ENCODE measurements around the gene CTDP1.
A peak's percentile ranks its signal among the peaks of the same experiment; 100 is the strongest.

CTDP1 gene

GRCh38 chr18:79664525-79665125, 15.0 kb upstream of the CTDP1 start:
- Histone ChIP-seq H3K4me1 (ENCODE audit: control insufficient read depth in 2 of 2, insufficient read depth in 2 of 2, low read length in 2 of 2) (no peaks in the 10 kb centered on the region), H3K36me3 (ENCODE audit: control insufficient read depth in 2 of 2, insufficient read depth in 2 of 2, low read length in 2 of 2) (no peaks in the 10 kb centered on the region), H3K4me3 (ENCODE audit: low read length in 2 of 2) (no peak overlapping the region), H3K27ac (ENCODE audit: low read depth in 2 of 2, low read length in 2 of 2) (no peak overlapping the region), H3K9me3 (ENCODE audit: control insufficient read depth in 2 of 2, low read length in 2 of 2) (no peaks in the 10 kb centered on the region), H3K27me3 (ENCODE audit: control insufficient read depth in 2 of 2, insufficient read depth in 2 of 2, low read length in 2 of 2) (no peaks in the 10 kb centered on the region), H3K9ac (ENCODE audit: low read depth in 1 of 2, low read length in 2 of 2) (no peak overlapping the region)

- H3K9ac ChIP-seq (ENCODE audit: low read depth in 1 of 2, low read length in 2 of 2) = no peak overlapping the region
- no peaks in the 10 kb centered on the region for H3K27me3 ChIP-seq (ENCODE audit: control insufficient read depth in 2 of 2, insufficient read depth in 2 of 2, low read length in 2 of 2)
- no peaks in the 10 kb centered on the region for H3K36me3 ChIP-seq (ENCODE audit: control insufficient read depth in 2 of 2, insufficient read depth in 2 of 2, low read length in 2 of 2)
- H3K9me3 ChIP-seq (ENCODE audit: control insufficient read depth in 2 of 2, low read length in 2 of 2) = no peaks in the 10 kb centered on the region
- H3K27ac ChIP-seq (ENCODE audit: low read depth in 2 of 2, low read length in 2 of 2) = no peak overlapping the region
- no peaks in the 10 kb centered on the region for H3K4me1 ChIP-seq (ENCODE audit: control insufficient read depth in 2 of 2, insufficient read depth in 2 of 2, low read length in 2 of 2)
- H3K4me3 ChIP-seq (ENCODE audit: low read length in 2 of 2) = no peak overlapping the region
These were observed 11.4 kb upstream of the CTDP1 start for GRCh38 chr18:79668203-79668602.

DNA sequence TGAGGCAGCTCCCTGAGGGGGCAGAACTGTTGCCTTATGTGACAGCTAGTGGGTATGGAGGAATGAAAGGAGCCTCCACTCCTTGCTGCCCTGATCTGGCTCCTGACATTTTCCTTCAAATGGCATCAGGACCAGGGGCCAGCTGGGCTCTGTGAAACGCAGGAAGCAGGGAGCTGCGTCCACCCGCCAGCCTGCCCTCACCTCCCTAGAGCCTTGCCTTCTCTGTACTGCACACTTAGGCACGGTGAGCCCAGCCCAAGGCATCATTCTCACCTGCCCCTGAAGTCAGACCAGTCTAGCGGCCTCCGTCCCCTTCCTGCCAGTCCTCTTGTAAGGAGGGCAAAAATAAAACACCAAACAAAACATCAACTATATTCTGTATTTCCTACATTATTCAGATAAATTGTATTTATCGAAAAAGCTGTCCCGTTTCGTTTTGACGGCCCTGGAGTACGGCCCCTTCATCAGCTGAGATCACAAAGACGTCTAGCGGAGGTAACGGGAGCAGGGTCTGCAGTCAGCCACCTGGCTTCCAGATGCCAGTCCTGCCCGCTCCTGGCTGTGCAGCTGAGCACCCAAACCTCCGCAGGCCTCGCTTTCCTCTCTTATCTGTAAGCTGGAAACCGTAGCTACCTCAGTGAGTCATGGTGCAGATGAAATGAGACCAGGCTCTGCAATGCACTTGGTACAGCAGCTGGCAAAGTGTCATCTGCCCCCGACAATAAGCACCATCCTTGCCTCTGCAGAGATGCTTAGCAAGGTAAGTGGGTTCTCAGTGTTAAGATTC, 6.9 kb upstream of the CTDP1 start:
- Histone ChIP-seq H3K27ac (ENCODE audit: low read depth in 2 of 2, low read length in 2 of 2) (no peak overlapping the region), H3K27me3 (ENCODE audit: control insufficient read depth in 2 of 2, insufficient read depth in 2 of 2, low read length in 2 of 2) (no peaks in the 10 kb centered on the region), H3K9me3 (ENCODE audit: control insufficient read depth in 2 of 2, low read length in 2 of 2) (no peaks in the 10 kb centered on the region), H3K4me1 (ENCODE audit: control insufficient read depth in 2 of 2, insufficient read depth in 2 of 2, low read length in 2 of 2) (no peaks in the 10 kb centered on the region), H3K4me3 (ENCODE audit: low read length in 2 of 2) (no peak overlapping the region), H3K36me3 (ENCODE audit: control insufficient read depth in 2 of 2, insufficient read depth in 2 of 2, low read length in 2 of 2) (peaks cover 2 to 8% of the 10 kb centered on the region in 2 donors), H3K9ac (ENCODE audit: low read depth in 1 of 2, low read length in 2 of 2) (no peak overlapping the region)

DNA sequence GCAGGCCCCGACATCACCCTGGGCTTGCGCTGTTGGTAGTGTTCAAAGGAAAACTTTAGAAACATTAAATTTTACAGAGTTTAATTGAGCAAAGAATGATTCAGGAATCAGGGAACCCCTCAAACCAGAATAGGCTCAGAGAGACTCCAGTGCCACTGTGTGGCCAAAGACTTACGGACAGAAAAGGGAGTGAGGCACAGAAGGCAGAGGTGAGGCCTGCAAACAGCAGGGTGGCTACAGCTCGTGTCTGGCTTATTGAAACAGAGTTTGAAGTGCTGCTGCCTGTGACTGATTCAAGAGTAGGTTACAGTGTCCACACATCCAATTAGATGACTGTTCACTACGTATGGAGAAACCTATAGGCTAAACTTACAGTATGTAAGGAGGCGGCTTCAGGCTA, 2.4 kb upstream of the CTDP1 start:
- Histone ChIP-seq H3K27ac (ENCODE audit: low read depth in 2 of 2, low read length in 2 of 2) (no peak overlapping the region), H3K9me3 (ENCODE audit: control insufficient read depth in 2 of 2, low read length in 2 of 2) (no peaks in the 10 kb centered on the region), H3K9ac (ENCODE audit: low read depth in 1 of 2, low read length in 2 of 2) (no peak overlapping the region), H3K4me3 (ENCODE audit: low read length in 2 of 2) (no peak overlapping the region), H3K27me3 (ENCODE audit: control insufficient read depth in 2 of 2, insufficient read depth in 2 of 2, low read length in 2 of 2) (no peaks in the 10 kb centered on the region), H3K4me1 (ENCODE audit: control insufficient read depth in 2 of 2, insufficient read depth in 2 of 2, low read length in 2 of 2) (peaks cover 23% of the 10 kb centered on the region in 2 donors), H3K36me3 (ENCODE audit: control insufficient read depth in 2 of 2, insufficient read depth in 2 of 2, low read length in 2 of 2) (peaks cover 2 to 8% of the 10 kb centered on the region in 2 donors)

GRCh38 chr18:79677840-79678239, 1.8 kb upstream of the CTDP1 start:
- Histone ChIP-seq H3K4me3 (ENCODE audit: low read length in 2 of 2) (peak overlapping the region in 1 of 2 donors; percentile 70), H3K4me1 (ENCODE audit: control insufficient read depth in 2 of 2, insufficient read depth in 2 of 2, low read length in 2 of 2) (peaks cover 26 to 28% of the 10 kb centered on the region in 2 donors), H3K27me3 (ENCODE audit: control insufficient read depth in 2 of 2, insufficient read depth in 2 of 2, low read length in 2 of 2) (no peaks in the 10 kb centered on the region), H3K27ac (ENCODE audit: low read depth in 2 of 2, low read length in 2 of 2) (no peak overlapping the region), H3K9ac (ENCODE audit: low read depth in 1 of 2, low read length in 2 of 2) (peak overlapping the region in 1 of 2 donors; percentile 92), H3K36me3 (ENCODE audit: control insufficient read depth in 2 of 2, insufficient read depth in 2 of 2, low read length in 2 of 2) (peaks cover 2 to 8% of the 10 kb centered on the region in 2 donors), H3K9me3 (ENCODE audit: control insufficient read depth in 2 of 2, low read length in 2 of 2) (no peaks in the 10 kb centered on the region)

DNA sequence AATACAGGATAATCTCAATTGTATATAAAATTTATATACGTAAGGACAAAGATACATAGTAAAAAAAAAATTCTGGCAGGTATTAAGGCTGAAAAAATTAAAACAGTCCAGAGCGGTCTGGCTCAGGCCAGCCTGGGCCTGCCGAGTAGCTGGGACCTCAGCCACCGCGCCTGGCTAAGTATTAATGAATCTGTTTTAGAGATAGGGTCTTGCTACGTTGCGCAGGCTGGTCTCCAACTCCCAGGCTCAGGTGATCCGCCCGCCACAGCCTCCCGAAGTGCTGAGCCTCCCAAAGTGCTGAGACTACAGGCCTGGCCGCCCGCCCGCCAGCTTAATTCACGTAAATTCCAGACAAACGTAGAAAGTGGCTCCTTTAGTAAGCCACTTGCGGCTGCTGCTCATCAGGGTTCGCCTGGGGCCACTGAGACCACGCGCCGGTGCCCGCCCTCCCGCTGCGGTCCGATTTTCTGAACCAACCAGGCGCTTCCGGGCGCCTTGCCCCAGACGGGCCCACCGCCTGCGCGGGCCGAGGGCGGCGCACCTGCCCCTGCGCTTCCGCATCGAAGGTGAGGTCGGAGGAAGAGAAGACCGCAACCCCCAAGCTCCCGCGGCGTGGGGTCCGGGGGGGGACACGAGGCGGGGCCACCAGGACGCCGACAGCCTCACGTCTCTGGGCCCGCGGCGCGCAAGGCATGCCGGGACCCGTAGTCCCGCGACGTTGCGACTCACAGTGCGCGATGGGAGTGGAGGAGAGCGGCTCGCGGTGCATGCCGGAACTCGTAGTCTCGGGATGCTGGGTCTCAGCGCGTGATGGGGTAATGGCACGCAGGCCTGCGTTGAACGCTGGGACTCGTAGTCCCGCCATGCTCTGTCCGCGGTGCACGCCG, 695 bp upstream of the CTDP1 start:
- H3K4me3 ChIP-seq (ENCODE audit: low read length in 2 of 2) = peak overlapping the region; percentile 70 to 93
- H3K4me1 ChIP-seq (ENCODE audit: control insufficient read depth in 2 of 2, insufficient read depth in 2 of 2, low read length in 2 of 2) = peaks cover 26 to 33% of the 10 kb centered on the region in 2 donors
- H3K27me3 ChIP-seq (ENCODE audit: control insufficient read depth in 2 of 2, insufficient read depth in 2 of 2, low read length in 2 of 2) = no peaks in the 10 kb centered on the region
- H3K36me3 ChIP-seq (ENCODE audit: control insufficient read depth in 2 of 2, insufficient read depth in 2 of 2, low read length in 2 of 2) = peaks cover 6 to 11% of the 10 kb centered on the region in 2 donors
- H3K9ac ChIP-seq (ENCODE audit: low read depth in 1 of 2, low read length in 2 of 2) = peak overlapping the region; percentile 88 to 92
- no peaks in the 10 kb centered on the region for H3K9me3 ChIP-seq (ENCODE audit: control insufficient read depth in 2 of 2, low read length in 2 of 2)
- peak overlapping the region; percentile 96 to 97 for H3K27ac ChIP-seq (ENCODE audit: low read depth in 2 of 2, low read length in 2 of 2)

- Histone ChIP-seq H3K27ac (ENCODE audit: low read depth in 2 of 2, low read length in 2 of 2) (peak overlapping the region; percentile 96 to 97), H3K4me3 (ENCODE audit: low read length in 2 of 2) (peak overlapping the region; percentile 70 to 93), H3K4me1 (ENCODE audit: control insufficient read depth in 2 of 2, insufficient read depth in 2 of 2, low read length in 2 of 2) (peaks cover 26 to 34% of the 10 kb centered on the region in 2 donors), H3K9me3 (ENCODE audit: control insufficient read depth in 2 of 2, low read length in 2 of 2) (no peaks in the 10 kb centered on the region), H3K36me3 (ENCODE audit: control insufficient read depth in 2 of 2, insufficient read depth in 2 of 2, low read length in 2 of 2) (peaks cover 8 to 11% of the 10 kb centered on the region in 2 donors), H3K9ac (ENCODE audit: low read depth in 1 of 2, low read length in 2 of 2) (peak overlapping the region; percentile 89 to 92), H3K27me3 (ENCODE audit: control insufficient read depth in 2 of 2, insufficient read depth in 2 of 2, low read length in 2 of 2) (no peaks in the 10 kb centered on the region)
These were observed 687 bp downstream of the CTDP1 start for GRCh38 chr18:79680100-79680879.

DNA sequence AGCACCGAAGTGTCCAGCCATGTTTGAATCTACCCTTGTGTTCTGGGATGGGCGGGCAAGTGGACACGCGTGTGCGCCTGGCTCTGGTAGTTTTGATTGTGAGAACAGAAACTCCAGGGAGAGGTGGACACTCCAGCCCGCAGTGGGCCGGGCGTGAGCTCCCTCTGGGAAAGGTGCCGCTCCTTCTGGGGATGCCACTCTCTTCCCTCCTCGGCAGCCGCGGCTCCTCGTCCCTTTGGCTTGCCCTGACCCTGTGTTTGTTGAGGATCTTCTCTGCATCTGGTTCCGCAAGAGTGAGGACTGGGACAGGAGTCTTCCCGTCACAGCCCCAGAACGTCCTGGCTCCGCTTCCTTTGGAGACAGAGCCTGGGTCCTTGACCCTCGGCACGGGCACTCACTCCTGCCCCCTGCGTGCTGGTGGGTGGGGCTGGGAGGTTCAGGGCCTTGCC, 1.3 kb downstream of the CTDP1 start:
- peaks cover 6 to 8% of the 10 kb centered on the region in 2 donors for H3K36me3 ChIP-seq (ENCODE audit: control insufficient read depth in 2 of 2, insufficient read depth in 2 of 2, low read length in 2 of 2)
- peak overlapping the region; percentile 89 to 92 for H3K9ac ChIP-seq (ENCODE audit: low read depth in 1 of 2, low read length in 2 of 2)
- H3K4me3 ChIP-seq (ENCODE audit: low read length in 2 of 2) = peak overlapping the region; percentile 70 to 93
- H3K27me3 ChIP-seq (ENCODE audit: control insufficient read depth in 2 of 2, insufficient read depth in 2 of 2, low read length in 2 of 2) = no peaks in the 10 kb centered on the region
- H3K27ac ChIP-seq (ENCODE audit: low read depth in 2 of 2, low read length in 2 of 2) = peak overlapping the region; percentile 96 to 97
- no peaks in the 10 kb centered on the region for H3K9me3 ChIP-seq (ENCODE audit: control insufficient read depth in 2 of 2, low read length in 2 of 2)
- peaks cover 26 to 34% of the 10 kb centered on the region in 2 donors for H3K4me1 ChIP-seq (ENCODE audit: control insufficient read depth in 2 of 2, insufficient read depth in 2 of 2, low read length in 2 of 2)

GRCh38 chr18:79681484-79682387, 2.1 kb downstream of the CTDP1 start:
- Histone ChIP-seq H3K9me3 (ENCODE audit: control insufficient read depth in 2 of 2, low read length in 2 of 2) (no peaks in the 10 kb centered on the region), H3K4me1 (ENCODE audit: control insufficient read depth in 2 of 2, insufficient read depth in 2 of 2, low read length in 2 of 2) (peaks cover 26 to 34% of the 10 kb centered on the region in 2 donors), H3K27me3 (ENCODE audit: control insufficient read depth in 2 of 2, insufficient read depth in 2 of 2, low read length in 2 of 2) (no peaks in the 10 kb centered on the region), H3K9ac (ENCODE audit: low read depth in 1 of 2, low read length in 2 of 2) (peak overlapping the region; percentile 89 to 92), H3K27ac (ENCODE audit: low read depth in 2 of 2, low read length in 2 of 2) (peak overlapping the region; percentile 96 to 97), H3K4me3 (ENCODE audit: low read length in 2 of 2) (peak overlapping the region; percentile 70 to 93), H3K36me3 (ENCODE audit: control insufficient read depth in 2 of 2, insufficient read depth in 2 of 2, low read length in 2 of 2) (peaks cover 6 to 8% of the 10 kb centered on the region in 2 donors)

Measured in mucosa of rectum (tissue), 2 donors.